Thyroid gland (tissue), 4 donors: ENCODE data around the gene PRMT3. TPM values are rescaled to one million over a fixed set of nuclear protein-coding genes. Genes with fewer than 3 reads are reported as not detected.
"Not testable (repeated sequence)": the region's sequence is repeated elsewhere in the genome, so short reads cannot be mapped to it uniquely, and the experiment has no call there.

Experiments
- DNase-seq, 2 donors: peaks; one replicate each; pipeline ENCODE4 v3.0.0-alpha.2; 2019
- H3K27ac ChIP-seq, 3 donors: fragments of 200-600 bp; sonication (generic); 1 replicate in 2 of 3; 2 replicates in 1 of 3; pipeline ENCODE4 v1.5.1; 2016 to 2019; ENCODE audit warnings: mild to moderate bottlenecking in 1 of 3, moderate library complexity in 1 of 3
- H3K27me3 ChIP-seq: fragments of 200-600 bp; sonication (generic); one replicate; pipeline ENCODE4 v1.5.1; 2019
- H3K36me3 ChIP-seq, 2 donors: fragments of 200-600 bp; sonication (generic); one replicate each; pipeline ENCODE4 v1.5.1; 2016 to 2019
- H3K4me1 ChIP-seq, 2 donors: fragments of 200-600 bp; sonication (generic); one replicate each; pipeline ENCODE4 v1.5.1; 2017 to 2019
- H3K4me3 ChIP-seq, 3 donors: fragments of 200-600 bp; sonication (generic); replicated peaks in 1 of 3; 1 replicate in 2 of 3; 2 replicates in 1 of 3; pipeline ENCODE4 v1.5.1; 2016; ENCODE audit warnings: mild to moderate bottlenecking in 1 of 3
- H3K9me3 ChIP-seq: fragments of 200-600 bp; sonication (generic); one replicate; pipeline ENCODE4 v1.5.1; 2017
- CTCF ChIP-seq, 6 experiments: fragments of 200-600 bp in 3 of 6; fragments of 450-650 bp in 3 of 6; sonication (generic) in 3 of 6; IDR thresholded peaks; one replicate each; pipeline ENCODE4 v1.5.1; 2016 to 2019; ENCODE audit warnings: antibody characterized with exemption in 6 of 6, mild to moderate bottlenecking in 2 of 6, inconsistent platforms in 1 of 6, moderate library complexity in 1 of 6
- POLR2A ChIP-seq, 2 donors: fragments of 450-650 bp; IDR thresholded peaks; one replicate each; pipeline ENCODE4 v1.6.1; 2017; ENCODE audit warnings: antibody characterized with exemption in 2 of 2, mild to moderate bottlenecking in 2 of 2, moderate library complexity in 1 of 2
- WGBS, 2 donors: methylation state at CpG; one replicate each; pipeline ENCODE4 v1.1.5; 2017; 5-methylcytosine and 5-hydroxymethylcytosine counted together
- intact Hi-C: fragments of 100-400 bp; cut with DNase I; formaldehyde crosslinking; loops from one replicate; pipeline ENCODE4 v1.15.1; 2023
- total RNA-seq, 4 donors: library from RNA; depleted of rRNA; stranded (reverse); fragments of >200 nt; gene quantifications; one replicate each; pipeline ENCODE4 v1.2.3, GENCODE V29; 2016

Gene PRMT3
- total RNA-seq, 4 donors from 2014 or later: 40.3 to 81.1 (median 75.3) TPM

GRCh38 chr11:20363149-20363499 is 24.4 kb upstream of the PRMT3 start:
- TF ChIP-seq CTCF (IDR thresholded peaks at IDR 0.05) (no peak), POLR2A (IDR thresholded peaks at IDR 0.05) (no peak)
- peak overlapping the region in 2 of 3 donors; percentile 96 to 97 for H3K27ac ChIP-seq
- H3K27me3 ChIP-seq: no peaks in the 10 kb centered on the region
- H3K36me3 ChIP-seq: no peaks in the 10 kb centered on the region
- intact Hi-C loops: no loop called here
- peaks cover 30 to 33% of the 10 kb centered on the region in 2 donors for H3K4me1 ChIP-seq
- H3K9me3 ChIP-seq: no peaks in the 10 kb centered on the region
- WGBS, 2 donors: 61 to 77% methylated on average over 2 of the region's 2 CpGs
- DNase-seq: no peak
- H3K4me3 ChIP-seq: peak overlapping the region in 1 of 3 donors; percentile 69

- WGBS, 2 donors: 3% methylated on average over 21 to 29 of the region's 68 CpGs
- Histone ChIP-seq H3K27ac (peak within 1 kb of the TSS; percentile 92 to 97 (median 96)), H3K27me3 (no peaks in the 10 kb centered on the region), H3K36me3 (no peaks in the 10 kb centered on the region), H3K9me3 (no peaks in the 10 kb centered on the region), H3K4me3 (peak within 1 kb of the TSS; percentile 32 to 69 (median 63)), H3K4me1 (peaks cover 34 to 37% of the 10 kb centered on the region in 2 donors)
- peak; percentile 71 to 72 for DNase-seq
- intact Hi-C loops: no loop called here
- TF ChIP-seq CTCF (IDR thresholded peaks at IDR 0.05): no peak
- TF ChIP-seq POLR2A (IDR thresholded peaks at IDR 0.05): peak in 1 of 2 donors; percentile 85
Measured at GRCh38 chr11:20363500-20364340, 23.8 kb upstream of the PRMT3 start, which contains the start of gene HTATIP2. Gene HTATIP2, plus strand, starts transcription at chr11:20363714. Its CDS starts 524 bp downstream, at chr11:20364238.

- Histone ChIP-seq H3K27me3 (no peaks in the 10 kb centered on the region), H3K4me1 (peaks cover 40 to 43% of the 10 kb centered on the region in 2 donors)
- TF ChIP-seq CTCF (IDR thresholded peaks at IDR 0.05) (no peak), POLR2A (IDR thresholded peaks at IDR 0.05) (peak in 1 of 2 donors; percentile 43)
Measured at GRCh38 chr11:20364341-20364792, 23.1 kb upstream of the PRMT3 start.

GRCh38 chr11:20365465-20365864 is 22.1 kb upstream of the PRMT3 start:
- H3K9me3 ChIP-seq, H3K36me3 ChIP-seq, H3K27ac ChIP-seq, H3K4me3 ChIP-seq, DNase-seq, H3K27me3 ChIP-seq, intact Hi-C loops: not testable (repeated sequence)
- H3K4me1 ChIP-seq: peaks cover 46 to 54% of the 10 kb centered on the region in 2 donors
- 89 to 92% methylated on average over 6 of the region's 6 CpGs for WGBS, 2 donors

More at GRCh38 chr11:20364341-20364792, 23.1 kb upstream of the PRMT3 start:
- intact Hi-C loops: no loop called here
- peak overlapping the region; percentile 92 to 97 (median 96) for H3K27ac ChIP-seq
- no peaks in the 10 kb centered on the region for H3K36me3 ChIP-seq
- DNase-seq: peak; percentile 57 to 62
- WGBS, 2 donors: 15 to 20% methylated on average over 6 of the region's 6 CpGs
- H3K4me3 ChIP-seq: peak overlapping the region; percentile 32 to 69 (median 63)
- H3K9me3 ChIP-seq: no peaks in the 10 kb centered on the region

- Histone ChIP-seq H3K9me3 (no peaks in the 10 kb centered on the region), H3K36me3 (peaks cover 0 to 7% of the 10 kb centered on the region in 2 donors), H3K4me1 (peaks cover 46 to 55% of the 10 kb centered on the region in 2 donors), H3K4me3 (no peak overlapping the region), H3K27me3 (no peaks in the 10 kb centered on the region), H3K27ac (peak overlapping the region; percentile 61 to 80 (median 78))
- WGBS, 2 donors: 73 to 84% methylated on average over 9 of the region's 9 CpGs
- TF ChIP-seq POLR2A (IDR thresholded peaks at IDR 0.05) (no peak), CTCF (IDR thresholded peaks at IDR 0.05) (no peak)
- intact Hi-C loops: no loop called here
- peak in 1 of 2 donors; percentile 45 for DNase-seq
Measured at GRCh38 chr11:20367313-20367948, 20.1 kb upstream of the PRMT3 start.
